Caki2 (cell line): ENCODE results near the gene OSER1. TPM values are rescaled to one million over a fixed set of nuclear protein-coding genes. Genes with fewer than 3 reads are reported as not detected.

Experiments used
- DNase-seq: peaks from one replicate; pipeline ENCODE4 v3.0.0-alpha.2; 2015; ENCODE audit warnings: low read depth
- in situ Hi-C: cut with HindIII; loops from 2 replicates; pipeline ENCODE4 v1.10.0; 2016; ENCODE audit warnings: low sequenced_read_pairs, low pct_unique_long_range_greater_than_20kb, mixed read lengths
- total RNA-seq: library from RNA; depleted of rRNA; stranded (reverse); fragments of >200 nt; shearing (Covaris generic); gene quantifications from 2 replicates; pipeline ENCODE4 v1.2.3, GENCODE V29; 2014; ENCODE audit warnings: low replicate concordance

Gene OSER1
- total RNA-seq, 1 experiment from 2014 or later: 72.4 TPM

DNA sequence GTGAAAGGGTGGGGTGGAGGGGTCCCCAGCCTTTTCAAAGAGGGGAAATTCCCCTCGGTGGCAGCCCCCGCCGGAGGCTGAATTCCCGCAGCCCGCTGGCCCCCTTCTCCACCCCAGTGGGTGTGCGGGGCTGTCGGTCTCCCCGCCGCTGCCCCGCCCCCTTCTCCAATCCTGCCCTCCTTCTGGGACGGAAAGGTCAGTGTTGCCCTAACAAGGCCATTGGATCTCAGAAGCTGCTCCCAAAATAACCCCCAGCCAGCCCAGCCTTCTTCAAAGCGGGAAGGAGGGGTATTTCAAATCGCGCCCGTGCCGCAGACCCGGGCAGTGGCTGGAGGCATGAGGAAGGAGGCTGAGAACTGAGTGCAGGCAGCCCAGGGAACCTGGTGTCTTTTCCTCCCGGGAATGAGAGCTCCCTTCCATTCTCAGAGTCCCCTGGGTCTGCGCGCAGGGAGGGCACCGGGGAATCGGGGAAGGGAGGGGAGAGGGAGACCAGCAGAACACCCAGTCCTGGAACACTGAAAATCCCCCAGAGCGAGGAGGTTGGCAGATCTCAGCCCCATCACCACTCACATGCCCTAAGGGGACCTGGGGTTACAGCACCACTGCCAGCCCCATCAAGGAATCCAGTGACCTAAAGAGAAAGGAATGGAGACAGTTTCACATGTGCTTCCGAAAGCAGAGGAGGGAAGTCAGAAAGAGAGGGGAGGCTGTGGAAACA lies 23.4 kb downstream of the OSER1 start, which contains the start of gene JPH2:
JPH2 (minus strand) TSS at position 135 of the 718 bp plus-strand sequence. CDS start 483 bp downstream, outside the sequence.
- peak; percentile 55 for DNase-seq
- in situ Hi-C loops: no loop called here

DNA sequence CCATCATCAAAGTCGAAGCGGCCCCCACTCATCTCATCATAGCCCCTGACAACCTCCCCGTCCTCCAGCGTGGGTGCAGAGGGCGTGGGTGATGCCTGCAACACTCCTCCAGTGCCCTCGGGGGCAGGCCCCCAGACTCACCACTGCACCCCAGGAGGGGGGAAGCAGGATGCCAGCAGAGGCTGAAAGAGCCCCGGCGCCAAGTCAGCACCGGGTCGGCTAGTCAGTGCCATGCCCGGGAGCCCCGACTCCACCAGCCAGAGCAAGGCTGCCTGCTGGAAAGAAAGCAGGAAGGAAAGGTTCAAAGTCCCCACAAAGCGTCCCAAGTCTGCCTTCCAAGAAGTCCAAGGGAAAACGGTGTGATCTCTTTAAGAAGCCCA lies 23.9 kb downstream of the OSER1 start:
- in situ Hi-C loops: no loop called here

DNA sequence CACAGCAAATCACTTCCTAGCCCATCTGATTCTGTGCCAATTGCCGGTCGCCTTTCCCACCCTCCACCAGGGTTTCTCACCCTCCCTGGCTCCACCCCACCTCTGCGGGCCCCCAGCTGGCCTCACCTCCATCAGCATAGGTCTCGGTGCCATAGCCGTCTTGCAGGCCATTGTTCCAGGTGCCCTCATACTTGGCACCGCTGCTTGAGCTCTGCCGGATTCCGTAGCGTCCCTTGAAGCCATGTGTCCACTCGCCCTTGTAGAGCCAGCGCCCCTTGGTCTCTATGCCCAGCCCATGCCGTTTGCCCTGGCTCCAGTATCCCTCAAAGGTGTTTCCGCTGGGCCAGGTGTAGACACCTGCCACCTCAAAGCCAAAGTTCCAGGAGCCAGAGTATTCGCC lies 24.4 kb downstream of the OSER1 start:
- in situ Hi-C loops: no loop called here
- DNase-seq: no peak

More for the DNA sequence above, 23.9 kb downstream of the OSER1 start:
- DNase-seq: no peak

DNA sequence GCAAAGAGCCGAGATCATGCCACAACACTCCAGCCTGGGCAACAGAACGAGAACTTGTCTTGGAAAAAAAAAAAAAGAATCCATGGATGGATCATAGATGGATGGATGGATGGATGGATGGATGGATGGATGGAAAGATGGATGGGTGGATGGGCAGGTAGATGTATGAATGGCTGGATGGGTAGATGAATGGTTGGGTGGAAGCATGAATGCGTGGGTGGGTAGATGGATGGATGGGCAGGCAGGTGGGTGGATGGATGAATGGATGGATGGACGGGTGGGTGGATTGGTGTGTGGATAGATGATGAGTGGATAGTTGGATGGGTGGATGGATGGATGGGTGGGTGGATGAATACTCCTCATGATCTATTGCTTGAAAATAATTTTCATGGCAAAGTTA lies 25.0 kb downstream of the OSER1 start:
- in situ Hi-C loops: no loop called here
- DNase-seq: no peak

DNA sequence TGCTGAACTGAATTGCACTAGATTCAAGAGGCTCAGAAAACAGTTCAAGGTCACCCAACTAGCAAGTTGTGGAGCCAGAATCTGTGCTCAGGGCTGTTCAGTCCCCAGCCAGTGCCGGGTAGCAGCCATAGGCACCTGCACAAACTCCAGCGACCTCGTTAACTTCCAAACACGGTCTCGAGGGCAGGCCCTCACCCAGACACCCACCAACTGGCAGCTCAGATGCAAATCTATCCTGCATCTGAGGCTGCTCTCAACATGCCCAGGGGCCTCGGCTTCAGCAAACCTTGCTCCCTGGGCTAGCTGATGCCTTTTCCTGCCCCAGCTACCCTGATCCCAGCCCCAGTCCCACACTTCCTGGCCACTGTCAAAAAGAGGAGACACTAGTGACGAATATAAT lies 27.3 kb downstream of the OSER1 start:
- DNase-seq: no peak
- in situ Hi-C loops: no loop called here

DNA sequence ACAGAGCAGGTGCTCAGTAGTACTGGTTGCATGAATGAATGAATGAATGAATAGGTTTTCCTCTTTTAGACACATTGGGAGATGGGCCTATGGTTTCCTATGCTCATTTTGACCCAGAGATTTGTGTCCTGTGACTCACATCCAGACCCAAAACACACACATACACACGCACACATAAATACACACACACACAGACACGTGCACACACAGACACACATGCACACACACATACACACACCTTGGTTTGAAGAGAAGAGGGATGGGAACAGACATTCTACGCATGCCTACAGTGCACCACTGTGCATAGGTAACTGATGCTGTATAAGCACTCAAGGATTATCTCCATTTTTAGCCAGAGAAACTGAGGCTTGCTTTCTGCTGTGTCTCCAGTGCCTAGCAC lies 27.7 kb downstream of the OSER1 start:
- DNase-seq: no peak
- in situ Hi-C loops: no loop called here

DNA sequence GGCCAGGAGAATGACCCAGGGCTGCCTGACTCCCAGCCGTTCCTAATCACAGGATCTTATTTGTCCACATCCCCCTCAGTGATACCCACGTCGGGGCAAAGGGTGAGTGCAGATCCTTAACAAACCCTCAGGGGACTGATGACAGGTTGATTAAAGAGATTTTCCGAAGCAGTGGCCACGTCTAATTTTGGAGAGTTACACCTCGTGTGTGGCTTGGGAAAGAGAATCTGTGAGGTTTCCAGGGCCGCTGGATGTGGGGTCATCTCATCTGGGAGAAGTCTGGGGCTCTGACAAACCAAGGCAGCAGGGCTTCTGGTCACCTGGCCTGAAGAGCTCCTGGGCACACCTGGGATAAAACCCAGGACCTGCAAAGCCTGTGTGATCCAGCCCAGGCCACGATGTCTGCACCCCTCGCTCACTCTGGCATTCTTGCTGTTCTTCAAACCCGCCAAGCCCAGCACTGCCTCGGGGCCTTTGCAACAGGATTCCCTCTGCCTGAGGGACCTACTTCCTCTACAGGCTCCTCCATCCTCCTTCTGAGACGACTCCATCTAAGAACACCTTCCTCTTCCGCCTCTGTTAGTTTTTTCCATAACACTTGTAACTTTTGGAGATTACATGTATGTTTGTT lies 28.3 kb downstream of the OSER1 start:
- in situ Hi-C loops: no loop called here
- no peak for DNase-seq

DNA sequence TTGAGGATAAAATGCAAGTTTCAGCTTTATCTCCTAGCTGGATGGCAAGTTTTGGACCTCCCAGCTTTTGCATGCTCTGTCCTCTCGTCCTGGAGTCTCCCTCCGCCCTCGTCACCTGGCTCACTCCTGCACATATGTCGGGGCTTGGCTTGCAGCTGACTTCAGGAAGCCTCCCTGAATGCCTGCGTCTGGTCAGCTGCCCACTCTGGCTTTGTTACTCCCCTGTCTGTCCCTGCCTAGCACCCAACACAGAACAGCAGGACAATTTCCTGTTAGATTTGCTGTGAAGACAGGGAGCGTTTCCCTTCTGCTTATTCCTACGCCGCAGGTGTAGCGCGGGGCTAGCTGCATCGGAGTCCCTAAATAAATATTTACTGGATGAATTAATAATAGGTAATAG lies 29.0 kb downstream of the OSER1 start:
- DNase-seq: no peak
- in situ Hi-C loops: no loop called here

DNA sequence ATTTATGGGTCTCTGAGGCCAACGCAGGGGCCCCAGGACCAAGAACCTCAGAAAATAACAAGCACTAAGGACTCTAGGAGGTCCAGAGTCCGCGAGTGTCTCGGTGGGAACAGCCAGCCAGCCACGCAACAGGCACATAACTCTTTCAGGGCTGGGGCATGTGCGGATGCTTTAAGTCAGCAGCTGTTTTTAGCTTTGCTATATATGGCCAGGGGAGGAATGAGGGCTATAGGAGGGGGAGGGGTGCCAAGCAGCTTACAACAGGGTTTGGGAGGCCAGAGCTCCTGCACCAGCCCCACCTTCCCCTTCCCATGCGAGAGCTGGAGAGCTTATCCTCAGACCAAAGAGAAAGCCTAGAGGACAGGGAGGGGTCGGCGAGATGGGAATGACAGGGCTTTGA lies 29.8 kb downstream of the OSER1 start:
- in situ Hi-C loops: no loop called here
- DNase-seq: no peak

DNA sequence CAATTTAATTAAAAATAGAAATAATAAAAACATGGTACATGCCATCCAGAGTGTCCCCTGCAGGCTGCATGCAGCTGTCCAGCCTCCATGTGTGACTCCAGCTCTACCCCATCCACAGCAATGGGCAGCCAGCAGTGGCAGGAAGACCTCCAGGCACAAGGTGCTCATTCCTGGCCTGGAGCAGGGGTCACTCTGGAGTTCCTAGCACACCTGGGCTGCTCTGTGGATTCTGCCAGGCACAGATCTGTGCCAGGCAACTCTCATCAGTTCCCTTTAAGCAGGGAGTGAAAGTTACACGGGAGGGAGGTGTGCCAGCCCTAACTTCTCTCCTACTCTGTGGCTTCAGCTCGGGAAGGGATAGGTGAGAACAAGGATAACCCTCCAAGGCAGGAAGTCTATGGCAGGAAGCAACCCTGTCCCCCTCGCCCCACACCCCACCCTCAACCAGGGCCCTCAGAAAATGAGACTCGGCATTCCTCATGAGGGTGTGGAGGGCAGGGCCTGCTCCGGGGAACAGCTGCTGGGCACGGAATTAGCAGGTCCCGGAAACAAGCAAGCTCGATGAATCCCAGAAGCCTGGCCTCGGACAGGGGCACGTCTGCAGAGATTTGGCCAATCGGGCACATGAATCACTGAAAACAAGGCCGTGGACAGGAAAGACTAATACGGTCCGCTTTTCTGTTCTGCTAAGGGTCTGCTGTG lies 33.6 kb downstream of the OSER1 start:
- in situ Hi-C loops: no loop called here
- DNase-seq: no peak

DNA sequence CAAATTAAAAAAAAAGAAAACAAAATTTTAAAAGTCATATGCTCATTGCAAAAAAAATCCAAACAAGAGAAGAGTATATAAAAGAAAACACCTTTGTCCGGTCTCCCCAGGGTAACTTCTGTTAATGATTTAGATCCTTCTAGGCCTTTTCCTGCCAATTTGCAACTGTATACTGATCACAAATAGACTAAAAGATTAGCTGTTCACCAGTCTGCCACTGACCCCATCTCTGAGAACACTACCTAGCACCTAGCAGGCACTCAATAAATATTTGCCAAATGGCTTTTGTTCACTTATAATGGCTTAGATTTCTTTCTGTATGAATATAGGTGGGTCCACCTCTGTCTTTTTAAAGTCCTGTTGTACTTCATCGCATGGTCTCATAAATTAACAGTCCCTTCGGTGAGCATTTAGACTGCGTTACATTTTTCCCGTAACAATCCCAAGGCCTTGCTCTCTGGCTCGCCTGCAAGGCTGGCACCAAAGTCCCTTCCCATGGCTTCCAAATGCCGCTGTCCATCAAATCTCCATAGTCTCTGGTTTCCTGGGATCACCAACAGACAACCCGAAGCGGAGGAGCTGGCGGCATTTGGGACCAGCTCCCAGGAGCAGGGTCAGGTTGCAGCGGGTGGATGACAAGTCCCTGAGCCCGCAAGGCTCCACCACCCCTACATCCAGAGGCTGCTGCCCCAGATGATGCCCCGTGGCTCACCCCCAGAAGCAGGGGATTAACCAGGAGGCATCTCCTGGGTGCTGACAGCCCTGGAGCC lies 35.4 kb downstream of the OSER1 start:
- in situ Hi-C loops: no loop called here
- DNase-seq: no peak

DNA sequence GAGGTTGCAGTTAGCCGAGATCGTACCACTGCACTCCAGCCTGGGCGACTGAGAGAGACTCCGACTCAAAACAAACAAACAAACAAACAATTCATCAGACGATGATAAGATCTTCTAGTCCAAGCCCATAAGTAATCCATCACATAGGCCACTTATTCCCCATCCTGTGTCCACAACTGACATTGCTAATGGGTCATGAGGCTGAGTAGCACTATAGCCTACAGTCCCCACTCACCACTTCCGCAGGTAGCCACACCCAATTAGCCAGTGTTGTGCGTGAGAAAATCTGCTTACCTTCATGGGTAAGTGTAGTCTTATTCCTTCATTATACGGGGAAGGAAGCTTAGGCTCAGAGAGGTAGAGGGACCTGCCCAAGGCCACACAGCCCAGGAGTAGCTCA lies 36.7 kb downstream of the OSER1 start:
- in situ Hi-C loops: no loop called here
- no peak for DNase-seq

DNA sequence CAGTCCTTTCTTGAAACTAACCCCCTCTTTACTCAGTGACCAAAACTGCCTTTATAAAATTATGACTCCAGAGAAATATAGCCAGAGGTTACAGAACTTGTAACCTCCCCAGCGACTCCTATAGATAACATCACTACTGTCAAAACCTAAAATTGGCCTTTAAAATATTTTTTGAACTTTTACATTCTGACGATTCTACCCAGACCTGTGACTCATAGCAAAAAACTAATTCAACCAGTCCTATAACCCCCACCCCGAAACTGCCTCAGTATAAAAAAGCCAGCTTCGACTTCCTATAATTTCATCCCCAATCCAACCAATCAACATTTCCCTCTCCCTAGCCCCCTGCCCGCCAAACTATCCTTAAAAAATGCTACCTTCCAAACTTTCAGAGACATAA lies 37.5 kb downstream of the OSER1 start:
- no peak for DNase-seq

DNA sequence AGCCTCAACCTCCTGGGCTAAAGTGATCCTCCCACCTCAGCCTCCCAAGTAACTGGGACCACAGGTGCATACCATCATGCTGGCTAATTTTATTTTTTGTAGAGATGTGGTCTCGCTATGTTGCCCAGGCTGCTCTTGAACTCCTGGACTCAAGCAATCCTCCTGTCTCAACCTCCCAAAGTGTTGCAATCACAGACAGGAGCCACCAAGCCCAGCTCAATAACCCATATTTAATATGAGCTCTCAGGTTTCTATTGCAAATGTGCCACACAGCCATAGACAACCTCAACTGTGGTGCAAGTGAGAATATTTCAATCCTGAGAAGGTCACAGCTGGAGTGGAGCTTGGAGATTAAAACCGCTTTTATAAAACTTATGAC lies 38.0 kb downstream of the OSER1 start:
- no peak for DNase-seq
- in situ Hi-C loops: no loop called here

More for the DNA sequence above, 37.5 kb downstream of the OSER1 start:
- in situ Hi-C loops: no loop called here

DNA sequence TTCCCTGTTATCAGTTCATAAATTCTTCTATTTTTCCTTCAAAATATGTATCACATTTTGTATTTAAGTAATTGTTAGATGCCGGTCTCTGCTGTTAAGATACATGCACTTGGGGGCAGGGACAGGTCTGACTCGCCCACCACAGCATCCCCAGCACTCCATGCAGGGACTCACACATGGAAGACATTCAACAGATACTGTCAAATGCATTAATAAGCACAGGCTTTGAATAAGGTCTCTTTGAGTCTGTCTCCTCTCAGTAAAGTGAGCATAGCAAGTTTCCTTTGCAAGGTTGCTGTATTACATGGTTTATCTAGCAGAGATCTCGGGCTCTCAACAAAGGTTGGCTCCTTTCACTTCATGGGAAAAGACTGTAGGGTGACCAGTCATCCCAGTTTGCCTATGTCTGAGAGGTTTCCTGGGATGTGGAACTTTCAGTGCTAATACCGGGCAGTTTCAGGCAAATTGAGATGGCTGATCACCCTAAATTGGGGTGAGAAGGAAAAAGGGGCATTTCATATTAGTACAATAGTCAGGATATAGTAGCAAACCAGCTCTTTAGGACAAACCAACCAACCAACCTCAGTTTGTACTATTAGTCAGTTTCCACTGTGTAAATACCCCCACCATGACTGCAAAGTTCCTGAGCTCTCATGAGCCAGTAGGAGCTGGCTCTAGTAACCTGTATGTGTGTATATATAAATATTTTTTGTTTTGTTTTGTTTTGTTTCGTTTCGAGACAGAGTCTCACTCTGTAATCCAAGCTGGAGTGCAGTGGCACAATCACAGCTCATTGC lies 38.6 kb downstream of the OSER1 start:
- DNase-seq: no peak
- in situ Hi-C loops: no loop called here

DNA sequence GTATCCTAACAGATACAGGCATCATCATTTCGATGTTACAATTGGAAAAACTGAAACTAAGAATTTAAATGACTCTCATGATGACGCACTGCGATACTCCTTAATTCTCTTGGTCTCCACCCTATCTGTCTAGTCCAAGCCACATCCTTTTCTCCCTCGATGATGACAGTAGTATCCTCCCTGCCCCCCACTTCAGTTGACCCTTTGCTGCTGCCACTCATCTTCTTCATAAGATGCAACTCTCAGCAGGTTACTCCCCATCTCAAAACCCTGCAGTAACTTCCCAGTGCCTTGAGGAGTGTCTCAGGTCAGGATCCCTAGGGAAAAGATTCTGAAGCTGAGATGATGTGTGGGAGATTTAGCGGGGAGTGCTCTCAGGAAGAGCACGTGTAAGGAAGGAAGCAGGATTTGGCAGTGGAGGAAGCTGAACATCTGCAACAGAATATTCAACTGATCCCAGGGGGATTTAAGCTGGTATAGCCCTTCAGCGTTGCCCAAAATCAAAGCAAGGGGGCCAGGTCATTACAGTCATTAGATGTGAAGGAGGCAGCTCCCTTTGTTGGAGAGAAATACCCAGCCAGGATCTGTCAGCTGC lies 39.7 kb downstream of the OSER1 start:
- in situ Hi-C loops: no loop called here
- no peak for DNase-seq

DNA sequence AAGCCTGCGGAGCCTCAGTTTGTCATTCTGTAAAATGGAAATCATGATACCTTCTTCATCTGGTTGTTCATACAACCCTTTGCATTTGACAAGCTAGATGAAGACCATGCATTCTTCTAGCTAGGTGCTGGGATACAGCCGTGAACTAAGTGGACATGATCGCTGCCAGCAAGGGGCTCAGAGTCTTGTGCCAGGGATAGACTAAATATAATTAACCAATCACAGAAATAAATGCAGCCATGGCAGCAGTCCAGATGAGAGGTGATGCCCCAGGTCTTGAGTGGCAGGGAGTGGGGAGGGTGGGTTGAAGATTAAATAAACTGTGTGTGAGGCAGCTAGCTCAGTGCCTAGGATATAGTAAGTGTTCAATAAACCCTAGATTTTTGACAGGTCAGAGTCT lies 42.8 kb downstream of the OSER1 start:
- in situ Hi-C loops: no loop called here
- DNase-seq: no peak

DNA sequence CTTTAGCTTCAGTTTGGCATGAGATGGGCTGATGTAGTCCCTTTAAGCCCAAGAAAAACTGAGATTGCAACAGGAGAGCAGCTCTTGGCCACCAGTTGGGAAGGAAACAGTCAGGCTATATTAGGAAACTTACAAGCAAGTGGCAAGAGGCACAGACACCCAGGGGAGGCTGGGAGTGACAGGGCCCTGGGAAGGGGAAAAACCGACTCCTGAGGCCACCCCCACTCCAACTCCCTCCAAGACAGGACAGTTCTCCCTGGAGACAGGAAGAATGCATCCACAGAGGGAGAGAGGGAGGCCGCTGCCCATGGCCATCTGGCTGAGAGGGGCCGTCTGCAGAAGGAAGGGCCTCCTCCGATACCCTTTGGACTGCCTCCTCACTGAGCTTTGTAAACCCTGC lies 44.1 kb downstream of the OSER1 start:
- no peak for DNase-seq
- in situ Hi-C loops: no loop called here
